ENCODE measurements around the gene PHLPP1.

The PHLPP1 gene

GRCh38 chr18:62772860-62773584 is 57.7 kb downstream of the PHLPP1 start:
- no peak for DNase-seq (ENCODE audit: low spot score)

GRCh38 chr18:62773691-62774090 is 58.4 kb downstream of the PHLPP1 start:
- DNase-seq (ENCODE audit: low spot score) = no peak

GRCh38 chr18:62776024-62776570 is 60.8 kb downstream of the PHLPP1 start:
- no peak for DNase-seq (ENCODE audit: low spot score)

- no peak for DNase-seq (ENCODE audit: low spot score)
These were observed 62.5 kb downstream of the PHLPP1 start for GRCh38 chr18:62777814-62778213.

GRCh38 chr18:62778976-62779869 is 63.9 kb downstream of the PHLPP1 start:
- no peak for DNase-seq (ENCODE audit: low spot score)

GRCh38 chr18:62781262-62781661 is 65.9 kb downstream of the PHLPP1 start:
- no peak for DNase-seq (ENCODE audit: low spot score)

GRCh38 chr18:62781893-62782292 is 66.6 kb downstream of the PHLPP1 start:
- peak; percentile 29 for DNase-seq (ENCODE audit: low spot score)

GRCh38 chr18:62784338-62784965 is 69.1 kb downstream of the PHLPP1 start:
- DNase-seq (ENCODE audit: low spot score) = no peak

GRCh38 chr18:62784966-62785413 is 69.6 kb downstream of the PHLPP1 start:
- no peak for DNase-seq (ENCODE audit: low spot score)

GRCh38 chr18:62786689-62787088 is 71.3 kb downstream of the PHLPP1 start:
- no peak for DNase-seq (ENCODE audit: low spot score)

- no peak for DNase-seq (ENCODE audit: low spot score)
These were observed 72.8 kb downstream of the PHLPP1 start for GRCh38 chr18:62788111-62788510.

- DNase-seq (ENCODE audit: low spot score) = no peak
These were observed 73.5 kb downstream of the PHLPP1 start for GRCh38 chr18:62788876-62789275.

GRCh38 chr18:62790871-62791772 is 75.8 kb downstream of the PHLPP1 start:
- no peak for DNase-seq (ENCODE audit: low spot score)

- DNase-seq (ENCODE audit: low spot score) = no peak
These were observed 76.7 kb downstream of the PHLPP1 start for GRCh38 chr18:62792016-62792415.

GRCh38 chr18:62795813-62796212 is 80.5 kb downstream of the PHLPP1 start:
- DNase-seq (ENCODE audit: low spot score) = no peak

- DNase-seq (ENCODE audit: low spot score) = no peak
These were observed 80.9 kb downstream of the PHLPP1 start for GRCh38 chr18:62796216-62796621.

GRCh38 chr18:62797329-62797728 is 82.0 kb downstream of the PHLPP1 start:
- no peak for DNase-seq (ENCODE audit: low spot score)

GRCh38 chr18:62799977-62800376 is 84.6 kb downstream of the PHLPP1 start:
- DNase-seq (ENCODE audit: low spot score) = no peak

GRCh38 chr18:62802523-62802922 is 87.2 kb downstream of the PHLPP1 start:
- no peak for DNase-seq (ENCODE audit: low spot score)

GRCh38 chr18:62807396-62807795 is 92.1 kb downstream of the PHLPP1 start:
- no peak for DNase-seq (ENCODE audit: low spot score)

- DNase-seq (ENCODE audit: low spot score) = no peak
These were observed 92.8 kb downstream of the PHLPP1 start for GRCh38 chr18:62808123-62808522.
